ENCODE results near the gene ACSS1. TPM values are rescaled to one million over a fixed set of nuclear protein-coding genes. Genes with fewer than 3 reads are reported as not detected.

ACSS1 gene
- total RNA-seq, 1 experiment from 2014 or later: 3.6 TPM

- DNase-seq: no peak
- H3K27ac Mint-ChIP-seq (ENCODE audit: unreplicated experiment): no peak overlapping the region
- peaks cover 14% of the 10 kb centered on the region for H3K36me3 Mint-ChIP-seq (ENCODE audit: insufficient read depth, unreplicated experiment)
- no peak for TF ChIP-seq CTCF (IDR thresholded peaks at IDR 0.05; ENCODE audit: unreplicated experiment)
- H3K4me1 Mint-ChIP-seq (ENCODE audit: low read depth, unreplicated experiment): peaks cover 17% of the 10 kb centered on the region
- H3K4me3 Mint-ChIP-seq (ENCODE audit: low read depth, unreplicated experiment): no peak overlapping the region
- peaks cover 30% of the 10 kb centered on the region for H3K27me3 Mint-ChIP-seq (ENCODE audit: unreplicated experiment)
- BruUV-seq (replicated peaks): no TSS peak
- intact Hi-C loops (cut with micrococcal nuclease; ENCODE audit: unreplicated experiment): no loop called here
- CTCF ChIA-PET: interaction anchor here (1.2 kb wide), 1 partner anchor 72 kb away, joined by 3 read pairs; no protein-coding TSS in a partner anchor
- H3K9me3 Mint-ChIP-seq (ENCODE audit: low read depth, unreplicated experiment): no peaks in the 10 kb centered on the region
These were observed 2.0 kb upstream of the ACSS1 start for GRCh38 chr20:25059866-25060465.

- Mint-ChIP-seq H3K36me3 (ENCODE audit: insufficient read depth, unreplicated experiment) (peaks cover 14% of the 10 kb centered on the region), H3K4me1 (ENCODE audit: low read depth, unreplicated experiment) (peaks cover 17% of the 10 kb centered on the region), H3K27me3 (ENCODE audit: unreplicated experiment) (peaks cover 30% of the 10 kb centered on the region), H3K9me3 (ENCODE audit: low read depth, unreplicated experiment) (no peaks in the 10 kb centered on the region), H3K4me3 (ENCODE audit: low read depth, unreplicated experiment) (no peak overlapping the region), H3K27ac (ENCODE audit: unreplicated experiment) (no peak overlapping the region)
- BruUV-seq (replicated peaks): no TSS peak
- no peak for DNase-seq
- no peak for TF ChIP-seq CTCF (IDR thresholded peaks at IDR 0.05; ENCODE audit: unreplicated experiment)
- intact Hi-C loops (cut with micrococcal nuclease; ENCODE audit: unreplicated experiment): no loop called here
- CTCF ChIA-PET: interaction anchor here (1.2 kb wide), 1 partner anchor 71 kb away, joined by 3 read pairs; no protein-coding TSS in a partner anchor
These were observed 1.2 kb upstream of the ACSS1 start for GRCh38 chr20:25058847-25059810.

GRCh38 chr20:25057234-25058050 is 497 bp downstream of the ACSS1 start:
- intact Hi-C loops (cut with micrococcal nuclease; ENCODE audit: unreplicated experiment): no loop called here
- TF ChIP-seq CTCF (IDR thresholded peaks at IDR 0.05; ENCODE audit: unreplicated experiment): no peak
- Mint-ChIP-seq H3K36me3 (ENCODE audit: insufficient read depth, unreplicated experiment) (peaks cover 14% of the 10 kb centered on the region), H3K4me1 (ENCODE audit: low read depth, unreplicated experiment) (peaks cover 17% of the 10 kb centered on the region), H3K9me3 (ENCODE audit: low read depth, unreplicated experiment) (no peaks in the 10 kb centered on the region), H3K27ac (ENCODE audit: unreplicated experiment) (no peak overlapping the region), H3K4me3 (ENCODE audit: low read depth, unreplicated experiment) (peak overlapping the region; percentile 54), H3K27me3 (ENCODE audit: unreplicated experiment) (peaks cover 24% of the 10 kb centered on the region)
- no TSS peak for BruUV-seq (replicated peaks)
- DNase-seq: peak; percentile 44
- CTCF ChIA-PET: no interaction called here

GRCh38 chr20:25056690-25057233 is 1.2 kb downstream of the ACSS1 start:
- Mint-ChIP-seq H3K4me3 (ENCODE audit: low read depth, unreplicated experiment) (peak overlapping the region; percentile 54), H3K27ac (ENCODE audit: unreplicated experiment) (no peak overlapping the region), H3K9me3 (ENCODE audit: low read depth, unreplicated experiment) (no peaks in the 10 kb centered on the region), H3K36me3 (ENCODE audit: insufficient read depth, unreplicated experiment) (peaks cover 14% of the 10 kb centered on the region), H3K27me3 (ENCODE audit: unreplicated experiment) (peaks cover 17% of the 10 kb centered on the region), H3K4me1 (ENCODE audit: low read depth, unreplicated experiment) (peaks cover 17% of the 10 kb centered on the region)
- no peak for DNase-seq
- no TSS peak for BruUV-seq (replicated peaks)
- CTCF ChIA-PET: no interaction called here
- TF ChIP-seq CTCF (IDR thresholded peaks at IDR 0.05; ENCODE audit: unreplicated experiment): no peak
- intact Hi-C loops (cut with micrococcal nuclease; ENCODE audit: unreplicated experiment): no loop called here
